ENCODE results near the gene IDUA. TPM values are rescaled to one million over a fixed set of nuclear protein-coding genes. Genes with fewer than 3 reads are reported as not detected.
A peak's percentile ranks its signal among the peaks of the same experiment; 100 is the strongest.

The IDUA gene
- total and polyA plus RNA-seq, 2 donors (not counting 1 experiment from before 2014, with no cell fraction given), result 57.0 to 67.4 TPM

- Mint-ChIP-seq H3K4me1 (peaks cover 26% of the 10 kb centered on the region), H3K4me3 (peak overlapping the region; percentile 76), H3K9me3 (ENCODE audit: insufficient read depth) (no peaks in the 10 kb centered on the region), H3K27ac (peak overlapping the region; percentile 79), H3K27me3 (no peaks in the 10 kb centered on the region)
- Histone ChIP-seq H3K79me2 (ENCODE audit: control insufficient read depth, insufficient read depth, low read length) (peaks cover 15% of the 10 kb centered on the region), H3K4me3 (ENCODE audit: control extremely low read depth in 1 of 5, extremely low read depth in 1 of 5, insufficient read depth in 1 of 5, low read depth in 2 of 5, low read length in 4 of 5) (peak overlapping the region in 4 of 5 experiments; percentile 25 to 72 (median 66)), H3K4me2 (replicated peaks; ENCODE audit: low read depth, low read length, poor library complexity, severe bottlenecking) (peak overlapping the region; percentile 86), H2AFZ (ENCODE audit: insufficient read depth, low read depth, low read length, poor library complexity, severe bottlenecking) (peak overlapping the region; percentile 92), H3K36me3 (replicated peaks in 1 of 2; ENCODE audit: control extremely low read depth in 1 of 2, control insufficient read depth in 1 of 2, extremely low read depth in 1 of 2, insufficient read depth in 2 of 2, low read length in 1 of 2) (no peaks in the 10 kb centered on the region), H3K4me1 (ENCODE audit: control insufficient read depth in 2 of 2, insufficient read depth in 2 of 2, low read length in 2 of 2) (peaks cover 25 to 26% of the 10 kb centered on the region in 2 donors), H3K27ac (ENCODE audit: low read length in 2 of 2) (peak overlapping the region in 1 of 2 donors; percentile 25), H4K20me1 (ENCODE audit: control insufficient read depth, insufficient read depth, low read length, poor library complexity, severe bottlenecking) (peaks cover 14% of the 10 kb centered on the region), H3K9me3 (ENCODE audit: control extremely low read depth in 1 of 3, control insufficient read depth in 2 of 3, insufficient read depth in 1 of 3, low read length in 2 of 3) (no peaks in the 10 kb centered on the region), H3K27me3 (replicated peaks in 1 of 4; ENCODE audit: control extremely low read depth in 1 of 4, control insufficient read depth in 3 of 4, insufficient read depth in 4 of 4, low read length in 3 of 4) (no peaks in the 10 kb centered on the region), H3K9ac (ENCODE audit: low read length) (peak overlapping the region; percentile 71)
- no peak for TF ChIP-seq EZH2 (IDR thresholded peaks at IDR 0.05; ENCODE audit: borderline replicate concordance, insufficient read depth, low read depth, low read length, poor library complexity, severe bottlenecking)
- TF ChIP-seq CTCF (IDR thresholded peaks at IDR 0.05), result no peak
- CTCF ChIA-PET, result interaction anchor here (0.8 to 6.7 kb wide), 28 partner anchors 10 to 746 kb away, joined by 3 to 90 read pairs (median 4); partner anchors contain the start of genes ATP5ME, DGKQ, GAK and TMEM175
- DNase-seq (no peak), ATAC-seq (ENCODE audit: low read depth) (no peak)
- POLR2A ChIA-PET, result interaction anchor here (0.5 to 1.7 kb wide), 8 partner anchors 22 to 314 kb away, joined by 3 to 6 read pairs (median 4); partner anchors contain the start of genes ATP5ME, FGFRL1 and MYL5
- intact Hi-C loops (cut with micrococcal nuclease), result loop anchor here (1.0 to 10.0 kb wide), 10 partner anchors 15 to 743 kb away; partner anchors contain the start of genes DGKQ, FGFRL1, GAK and TMEM175
- WGBS (ENCODE audit: insufficient coverage), result 89% methylated on average over 27 of the region's 37 CpGs
These were observed 1.0 kb downstream of the IDUA start for GRCh38 chr4:987624-988513.

Data from B cell (primary cell).